ENCODE measurements around the gene ZFYVE21. TPM values are rescaled to one million over a fixed set of nuclear protein-coding genes. Genes with fewer than 3 reads are reported as not detected.

The ZFYVE21 gene
- total RNA-seq, 4 donors from 2014 or later: 151 to 308 (median 224) TPM

DNA sequence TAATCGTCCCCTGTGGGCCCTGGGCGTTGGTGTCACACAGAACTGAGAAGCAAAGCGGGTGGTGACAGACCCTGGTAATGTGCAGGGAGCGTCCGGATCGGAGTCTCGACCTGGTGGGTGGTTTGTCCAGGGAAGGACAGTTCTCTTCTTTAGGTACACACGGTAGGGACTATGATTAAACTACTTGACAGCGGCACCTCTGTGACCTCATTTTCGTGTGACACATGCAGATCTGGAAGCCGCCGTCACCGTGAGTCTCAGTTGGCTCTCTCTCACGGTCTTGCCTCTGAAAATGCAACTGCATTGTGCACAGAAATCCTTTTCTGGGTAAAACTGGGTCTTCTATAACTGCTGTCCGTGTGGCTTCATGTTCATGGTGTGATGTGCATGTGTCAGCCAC is 32.5 kb upstream of the ZFYVE21 start:
- 77 to 80% methylated on average over 15 of the region's 15 CpGs for whole genome bisulfite sequencing, 2 donors
- H3K36me3 ChIP-seq: peaks cover 6 to 95% (median 13%) of the 10 kb centered on the region in 3 donors
- DNase-seq (ENCODE audit: low spot score in 2 of 2): no peak

GRCh38 chr14:103684471-103684870 is 31.1 kb upstream of the ZFYVE21 start:
- DNase-seq (ENCODE audit: low spot score in 2 of 2): no peak
- no peaks in the 10 kb centered on the region for H3K9me3 ChIP-seq
- H3K27me3 ChIP-seq: no peaks in the 10 kb centered on the region
- TF ChIP-seq CTCF (IDR thresholded peaks at IDR 0.05) (no peak), POLR2A (IDR thresholded peaks at IDR 0.05) (no peak), EP300 (IDR thresholded peaks at IDR 0.05) (no peak)
- no peak overlapping the region for H3K27ac ChIP-seq
- WGBS, 2 donors: 82 to 85% methylated on average over 6 of the region's 6 CpGs
- H3K4me1 ChIP-seq: peaks cover 0 to 18% (median 2%) of the 10 kb centered on the region in 4 donors
- H3K36me3 ChIP-seq: peaks cover 5 to 88% (median 13%) of the 10 kb centered on the region in 3 donors
- no peak overlapping the region for H3K4me3 ChIP-seq

More for the DNA sequence above, 32.5 kb upstream of the ZFYVE21 start:
- no peaks in the 10 kb centered on the region for H3K27me3 ChIP-seq
- TF ChIP-seq EP300 (IDR thresholded peaks at IDR 0.05): no peak
- no peak for TF ChIP-seq POLR2A (IDR thresholded peaks at IDR 0.05)
- no peak for TF ChIP-seq CTCF (IDR thresholded peaks at IDR 0.05)
- H3K4me1 ChIP-seq: peaks cover 0 to 9% (median 0%) of the 10 kb centered on the region in 4 donors
- no peak overlapping the region for H3K27ac ChIP-seq
- no peaks in the 10 kb centered on the region for H3K9me3 ChIP-seq
- H3K4me3 ChIP-seq: no peak overlapping the region

DNA sequence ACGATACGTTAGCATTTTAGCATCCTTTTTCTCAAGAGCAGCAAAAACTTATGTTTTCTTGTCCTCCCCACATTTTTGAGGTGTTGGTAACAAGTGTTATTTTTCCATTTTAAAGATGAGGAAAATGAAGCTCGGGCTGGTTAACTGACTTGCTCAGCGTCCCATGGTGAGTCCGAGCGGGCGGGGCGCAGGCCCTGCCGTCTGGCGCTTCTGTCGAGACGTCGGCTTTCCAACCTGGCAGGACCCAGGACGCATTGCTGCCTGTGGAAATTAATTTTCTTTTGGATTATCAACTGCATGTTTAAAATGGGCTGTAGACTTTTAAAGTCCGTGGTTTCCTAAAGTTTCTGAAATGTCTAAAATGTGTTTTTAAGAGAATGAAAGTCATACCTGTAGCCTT is 30.7 kb upstream of the ZFYVE21 start:
- Histone ChIP-seq H3K9me3 (no peaks in the 10 kb centered on the region), H3K4me1 (peaks cover 0 to 18% (median 2%) of the 10 kb centered on the region in 4 donors), H3K36me3 (peaks cover 3 to 85% (median 13%) of the 10 kb centered on the region in 3 donors), H3K27ac (no peak overlapping the region), H3K27me3 (no peaks in the 10 kb centered on the region), H3K4me3 (no peak overlapping the region)
- 88 to 89% methylated on average over 15 of the region's 15 CpGs for WGBS, 2 donors
- no peak for DNase-seq (ENCODE audit: low spot score in 2 of 2)
- no peak for TF ChIP-seq EP300 (IDR thresholded peaks at IDR 0.05)

DNA sequence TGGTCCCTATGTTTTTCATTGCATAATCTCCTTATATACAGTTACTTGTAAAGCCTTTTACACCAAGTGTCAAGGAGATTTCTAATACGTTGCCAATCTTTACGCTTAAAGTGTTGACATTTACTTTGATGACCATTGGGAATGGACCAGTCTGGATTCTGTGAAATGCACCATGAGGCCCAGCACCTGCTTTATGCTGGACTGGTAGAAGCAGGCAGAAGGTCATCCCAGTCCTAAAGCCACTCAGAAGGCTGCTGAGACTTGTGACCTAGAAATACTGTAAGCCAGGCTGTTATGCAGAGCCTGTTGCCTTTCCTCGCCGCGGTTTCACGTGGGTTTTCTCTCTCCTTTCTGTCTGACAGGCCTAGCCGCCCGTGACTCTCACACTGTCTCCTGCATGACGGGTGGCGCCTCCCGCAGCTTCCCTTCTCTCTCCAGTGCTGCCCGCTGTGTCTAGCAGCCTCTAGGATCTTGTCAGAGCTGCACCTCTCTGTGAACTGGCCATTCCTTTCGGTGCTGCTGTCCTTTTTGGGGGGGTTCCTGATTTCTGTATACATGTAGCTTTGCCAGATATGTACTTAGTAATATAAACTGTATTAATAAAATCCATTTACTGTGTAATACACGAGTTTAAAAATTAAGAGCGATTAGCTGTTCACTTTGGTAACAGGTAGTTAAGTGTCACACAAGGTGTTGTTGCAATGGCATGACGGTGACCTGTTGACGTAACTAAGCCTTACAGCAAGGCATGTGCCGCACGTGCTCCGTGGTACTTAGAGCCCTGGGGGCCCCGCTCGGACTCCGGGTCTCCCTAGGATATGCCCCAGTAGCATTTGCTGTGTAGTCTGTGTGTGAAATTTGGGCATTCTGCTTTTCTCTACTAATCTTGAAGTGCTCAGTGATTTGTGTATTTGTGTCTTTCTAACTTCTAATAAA is 30.1 kb upstream of the ZFYVE21 start:
- Histone ChIP-seq H3K27ac (no peak overlapping the region), H3K4me1 (peaks cover 0 to 23% (median 2%) of the 10 kb centered on the region in 4 donors), H3K36me3 (peaks cover 0 to 85% (median 10%) of the 10 kb centered on the region in 3 donors), H3K9me3 (no peaks in the 10 kb centered on the region), H3K4me3 (no peak overlapping the region), H3K27me3 (no peaks in the 10 kb centered on the region)
- 87% methylated on average over 23 of the region's 23 CpGs for WGBS, 2 donors
- no peak for DNase-seq (ENCODE audit: low spot score in 2 of 2)
- TF ChIP-seq CTCF (IDR thresholded peaks at IDR 0.05) (no peak), POLR2A (IDR thresholded peaks at IDR 0.05) (no peak), EP300 (IDR thresholded peaks at IDR 0.05) (no peak)

DNA sequence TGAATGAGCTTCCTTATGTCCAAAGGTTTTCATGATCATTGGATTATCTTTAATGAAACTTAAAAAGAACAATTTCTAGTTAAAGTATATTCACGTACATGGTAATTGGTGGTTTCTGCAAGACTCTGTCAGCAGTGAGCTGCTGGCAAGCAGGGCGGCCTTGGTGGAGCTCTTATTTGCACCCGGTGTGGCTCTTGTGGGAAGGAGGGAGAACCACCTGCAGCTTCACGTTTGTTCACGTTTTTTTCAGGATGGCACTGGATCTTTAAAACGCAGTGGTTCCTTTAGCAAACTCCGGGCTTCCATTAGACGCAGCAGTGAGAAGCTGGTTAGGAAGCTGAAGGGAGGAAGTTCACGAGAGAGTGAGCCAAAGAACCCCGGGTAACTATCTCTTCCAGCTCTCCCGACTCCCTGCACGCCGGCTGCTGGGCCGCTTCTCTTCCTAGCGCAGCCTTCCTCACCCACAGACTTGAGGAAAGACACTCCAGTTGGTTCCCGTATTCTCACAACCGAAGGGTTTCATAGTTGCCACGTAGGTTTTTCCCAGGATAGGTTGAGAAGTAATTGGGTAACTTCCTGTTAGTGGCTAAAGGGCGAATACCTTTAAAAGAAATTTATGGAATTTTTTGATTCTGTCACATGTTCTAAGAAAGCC is 28.7 kb upstream of the ZFYVE21 start:
- Histone ChIP-seq H3K36me3 (peaks cover 0 to 80% (median 6%) of the 10 kb centered on the region in 3 donors), H3K27me3 (no peaks in the 10 kb centered on the region), H3K4me1 (peaks cover 0 to 27% (median 2%) of the 10 kb centered on the region in 4 donors), H3K9me3 (no peaks in the 10 kb centered on the region), H3K4me3 (no peak overlapping the region), H3K27ac (no peak overlapping the region)
- DNase-seq (ENCODE audit: low spot score in 2 of 2): no peak
- 78 to 79% methylated on average over 19 of the region's 19 CpGs for WGBS, 2 donors
- TF ChIP-seq POLR2A (IDR thresholded peaks at IDR 0.05): no peak
- TF ChIP-seq CTCF (IDR thresholded peaks at IDR 0.05): no peak
- no peak for TF ChIP-seq EP300 (IDR thresholded peaks at IDR 0.05)
